DMS114 treated with DMSO at 0.1 percent for 48 hours (cell line): ENCODE results near the gene RFTN2.
"Not testable (repeated sequence)": the region's sequence is repeated elsewhere in the genome, so short reads cannot be mapped to it uniquely, and the experiment has no call there.

Experiments
- DNase-seq: peaks from one replicate; lab custom pipeline; 2025; ENCODE audit not compliant: unreplicated experiment; lab: John Stamatoyannopoulos, UW

RFTN2 gene

DNA sequence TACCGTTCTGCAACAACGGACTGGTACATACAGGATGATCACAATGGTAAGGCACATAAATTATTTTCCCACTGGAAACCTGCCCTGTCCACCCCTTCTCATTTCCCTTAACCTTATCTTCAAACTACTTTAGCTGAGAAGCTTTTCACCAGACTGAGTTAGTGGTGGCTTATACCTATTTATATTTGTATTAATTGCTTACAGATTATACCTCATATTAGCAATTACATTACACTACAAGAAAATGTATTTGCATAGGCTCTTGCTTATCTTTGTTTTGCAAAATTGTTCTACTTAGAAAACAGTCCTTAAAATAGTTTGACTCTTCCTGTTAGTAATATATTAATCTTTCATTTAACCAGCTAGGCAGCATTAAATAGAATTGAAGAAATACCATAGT, 124.1 kb downstream of the RFTN2 start:
- not testable (repeated sequence) for DNase-seq

DNA sequence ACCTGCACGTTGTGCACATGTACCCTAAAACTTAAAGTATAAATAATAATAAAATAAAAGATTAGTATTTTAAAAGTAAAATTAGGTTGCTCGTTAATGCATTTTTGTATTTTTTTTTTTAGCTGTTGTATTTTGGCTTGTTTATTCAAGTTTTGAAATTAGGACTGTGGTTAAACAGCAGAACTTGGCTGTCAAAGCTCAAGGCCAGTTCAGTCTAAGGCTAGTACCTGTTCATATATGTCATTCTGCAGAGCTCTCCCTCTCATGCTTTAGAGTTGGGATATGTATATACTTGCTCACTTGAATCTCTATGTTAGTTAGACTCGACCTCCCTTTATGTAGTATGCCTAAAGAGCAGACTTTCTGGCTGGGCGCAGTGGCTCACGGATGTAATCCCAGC, 126.8 kb downstream of the RFTN2 start:
- no peak for DNase-seq

DNA sequence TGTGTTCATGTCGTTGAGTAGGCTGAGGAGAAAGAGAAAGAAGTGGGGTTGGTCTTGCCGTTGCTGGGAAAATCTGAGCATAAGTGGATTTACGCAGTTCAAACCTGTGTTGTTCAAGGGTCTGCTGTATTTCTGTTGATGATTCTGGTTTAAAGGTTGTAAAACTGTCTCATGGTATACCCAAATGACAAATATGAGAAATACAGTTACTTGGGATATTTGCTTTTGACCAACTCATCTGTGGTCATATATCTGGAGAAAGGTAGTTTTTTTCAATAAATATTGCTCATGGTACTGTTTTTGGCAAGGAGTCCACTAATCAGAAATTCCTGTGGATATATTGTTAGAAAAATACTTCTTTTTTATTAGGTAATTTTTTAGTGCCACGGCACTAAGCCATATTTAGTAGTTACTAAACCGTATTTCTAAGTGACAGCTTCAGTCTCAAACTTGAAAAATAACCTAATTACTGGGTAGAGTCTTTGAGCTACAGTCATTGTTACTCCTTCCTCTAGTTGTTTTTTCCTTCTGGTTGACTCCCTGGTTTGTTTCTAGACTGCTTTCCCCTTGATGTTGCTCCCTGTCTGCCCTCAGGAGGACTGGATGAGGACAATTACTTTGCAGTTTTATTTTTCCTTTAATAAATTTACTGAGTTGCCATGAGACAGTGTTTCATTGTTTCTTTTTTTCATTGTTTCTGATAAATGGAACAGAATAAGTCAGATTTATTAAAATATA, 128.1 kb downstream of the RFTN2 start:
- DNase-seq = no peak

DNA sequence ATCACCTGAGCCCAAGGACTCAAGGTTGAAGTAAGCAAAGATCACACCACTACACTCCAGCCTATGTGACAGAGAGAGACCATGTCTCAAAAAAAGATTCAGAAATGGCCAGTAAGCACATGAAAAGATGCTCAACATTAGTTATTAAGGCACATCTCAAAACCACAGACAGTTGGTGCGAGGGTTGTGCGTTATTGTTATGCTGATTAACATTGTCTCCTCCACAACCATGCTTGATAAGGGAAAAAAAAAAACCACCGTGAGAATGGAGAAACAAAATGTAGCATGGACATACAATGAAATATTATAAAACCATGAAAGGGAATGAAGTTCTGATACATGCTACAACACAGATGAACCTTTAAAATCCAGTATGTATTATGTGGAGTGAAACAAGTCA, 132.2 kb downstream of the RFTN2 start:
- DNase-seq = no peak

DNA sequence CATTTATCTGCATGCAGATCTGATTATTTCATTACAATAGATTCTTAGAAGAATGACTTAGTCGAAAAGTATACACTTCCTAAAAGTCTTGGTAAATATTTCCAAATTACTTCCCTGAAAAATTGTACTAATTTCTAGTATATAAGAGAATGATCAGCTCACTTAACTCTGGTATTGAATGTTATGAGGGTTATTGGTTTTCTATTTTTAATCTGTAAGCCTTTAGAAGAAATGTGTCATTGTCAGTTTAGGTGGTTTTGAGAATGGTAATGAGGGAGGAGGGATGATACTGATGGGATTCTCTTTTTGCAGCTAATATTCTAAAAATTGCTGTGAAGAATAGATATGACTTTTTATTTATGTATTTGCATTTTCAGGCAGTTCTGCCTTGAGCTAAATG, 135.7 kb downstream of the RFTN2 start:
- DNase-seq = no peak

DNA sequence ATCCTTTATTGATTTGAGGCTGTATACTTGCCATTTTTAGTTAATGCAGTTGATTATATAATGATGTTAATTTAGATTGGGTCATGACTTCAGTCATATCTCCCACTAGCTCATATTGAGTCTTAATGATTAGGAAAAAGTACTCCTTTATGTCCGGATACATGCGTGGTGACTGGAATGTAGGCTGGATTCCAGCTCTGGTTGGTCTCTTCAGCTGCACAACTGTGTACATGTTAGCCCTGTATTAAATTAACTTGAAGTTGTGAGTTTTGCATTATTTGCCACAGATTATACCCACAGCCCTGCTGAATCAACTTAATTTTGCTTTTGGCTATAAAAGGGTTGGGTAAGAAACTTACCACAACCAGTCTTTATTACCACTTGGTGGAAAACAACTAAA, 137.0 kb downstream of the RFTN2 start:
- DNase-seq = no peak
